Prostate gland (tissue), 2 donors: Measurements from ENCODE around the gene SSH2.

Source experiments
- POLR2A ChIP-seq: fragments of 450-650 bp; IDR thresholded peaks from one replicate; pipeline ENCODE4 v1.6.1; 2016; ENCODE audit warnings: antibody characterized with exemption, mild to moderate bottlenecking
- POLR2AphosphoS5 ChIP-seq: sonication (generic); formaldehyde crosslinking; IDR thresholded peaks from one replicate; pipeline ENCODE4 v1.6.1; 2017; ENCODE audit warnings: antibody characterized with exemption
- TF ChIP-seq, protein P1 (sequence below), 4 experiments: fragments of 200-600 bp in 2 of 4; fragments of 450-650 bp in 2 of 4; sonication (generic) in 2 of 4; IDR thresholded peaks; 1 replicate in 3 of 4; 2 replicates in 1 of 4; pipeline ENCODE4 v1.5.1; 2016 to 2019; ENCODE audit warnings: antibody characterized with exemption in 4 of 4, mild to moderate bottlenecking in 2 of 4, moderate library complexity in 2 of 4

- TF ChIP-seq, protein P1, sequence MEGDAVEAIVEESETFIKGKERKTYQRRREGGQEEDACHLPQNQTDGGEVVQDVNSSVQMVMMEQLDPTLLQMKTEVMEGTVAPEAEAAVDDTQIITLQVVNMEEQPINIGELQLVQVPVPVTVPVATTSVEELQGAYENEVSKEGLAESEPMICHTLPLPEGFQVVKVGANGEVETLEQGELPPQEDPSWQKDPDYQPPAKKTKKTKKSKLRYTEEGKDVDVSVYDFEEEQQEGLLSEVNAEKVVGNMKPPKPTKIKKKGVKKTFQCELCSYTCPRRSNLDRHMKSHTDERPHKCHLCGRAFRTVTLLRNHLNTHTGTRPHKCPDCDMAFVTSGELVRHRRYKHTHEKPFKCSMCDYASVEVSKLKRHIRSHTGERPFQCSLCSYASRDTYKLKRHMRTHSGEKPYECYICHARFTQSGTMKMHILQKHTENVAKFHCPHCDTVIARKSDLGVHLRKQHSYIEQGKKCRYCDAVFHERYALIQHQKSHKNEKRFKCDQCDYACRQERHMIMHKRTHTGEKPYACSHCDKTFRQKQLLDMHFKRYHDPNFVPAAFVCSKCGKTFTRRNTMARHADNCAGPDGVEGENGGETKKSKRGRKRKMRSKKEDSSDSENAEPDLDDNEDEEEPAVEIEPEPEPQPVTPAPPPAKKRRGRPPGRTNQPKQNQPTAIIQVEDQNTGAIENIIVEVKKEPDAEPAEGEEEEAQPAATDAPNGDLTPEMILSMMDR (IDR thresholded peaks at IDR 0.05), result no peak
- TF ChIP-seq POLR2A (no peak), POLR2AphosphoS5 (no peak)
These were observed 67.9 kb downstream of the SSH2 start for GRCh38 chr17:29862127-29862526.
